ENCODE results near the gene ST7. TPM values are rescaled to one million over a fixed set of nuclear protein-coding genes. Genes with fewer than 3 reads are reported as not detected.

Gene ST7
- total and polyA plus RNA-seq, 2 of the 8 experiments (the other 6 are each of a cell fraction or from before 2014, with no cell fraction given) = 16.3 to 18.0 TPM

DNA sequence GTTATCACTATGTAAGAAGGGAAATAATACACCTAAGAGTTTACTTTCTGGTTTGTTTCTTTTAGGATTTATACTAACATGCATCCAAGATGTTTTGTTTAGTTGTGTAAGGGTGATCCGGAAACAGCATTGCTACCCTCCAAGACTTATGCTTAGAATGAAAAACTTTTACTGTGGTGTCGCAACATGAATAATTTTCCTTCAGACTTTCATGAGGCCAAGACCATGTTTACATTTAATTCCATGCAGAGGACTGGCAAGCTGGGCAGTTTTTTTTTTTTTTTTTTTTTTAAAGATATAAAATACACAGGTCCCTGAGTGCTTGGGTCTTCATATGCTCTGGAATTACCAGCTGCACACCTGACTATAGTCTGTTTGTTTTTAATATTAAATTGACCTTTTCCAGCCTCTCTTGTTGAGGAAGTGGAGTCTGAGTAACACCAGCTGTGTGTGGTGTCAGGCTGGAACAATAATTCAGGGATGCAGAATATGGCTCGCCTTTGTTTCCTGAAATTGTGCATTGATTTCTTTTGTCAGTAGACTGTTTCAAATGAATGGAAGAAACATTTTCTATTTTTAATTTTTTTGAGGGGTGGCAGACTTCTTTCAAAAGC, 81.7 kb downstream of the ST7 start:
- no peak overlapping the region for H2BK15ac ChIP-seq (ENCODE audit: low read length)
- FAIRE-seq (no peak), DNase-seq (ENCODE audit: low read depth in 1 of 2, low spot score in 2 of 2) (no peak)
- WGBS, 2 experiments (ENCODE audit: extremely low coverage in 1 of 2, insufficient coverage in 1 of 2, insufficient read length in 1 of 2, insufficient replicate concordance in 2 of 2, low coverage in 1 of 2, low lambda C conversion rate in 2 of 2, missing lambda C conversion rate in 1 of 2) = 60% methylated on average over 3 of the region's 3 CpGs; no CpG with 5 or more reads in 1 of the 2 experiments
- no peaks in the 10 kb centered on the region for H3K23me2 ChIP-seq (ENCODE audit: low read depth, low read length)
- no peak overlapping the region for H3K14ac ChIP-seq (ENCODE audit: insufficient read length)
- H4K91ac ChIP-seq (replicated peaks; ENCODE audit: insufficient read length, low read length) = no peak overlapping the region
- H3K79me2 ChIP-seq (ENCODE audit: control insufficient read depth in 1 of 2, insufficient read depth in 2 of 2, low read length in 2 of 2) = no peaks in the 10 kb centered on the region
- no peak overlapping the region for H3K27ac ChIP-seq (ENCODE audit: low read depth, low read length)
- no peak overlapping the region for H3K23ac ChIP-seq (ENCODE audit: insufficient read length)
- ChIA-PET POLR2A (ENCODE audit: partially characterized antibody) (no interaction called here), CTCF (ENCODE audit: partially characterized antibody) (interaction anchor here (0.8 to 1.6 kb wide), 4 partner anchors 9 to 178 kb away, joined by 3 to 6 read pairs (median 3); no protein-coding TSS in a partner anchor)
- H2BK120ac ChIP-seq (replicated peaks; ENCODE audit: low read depth, low read length) = no peak overlapping the region
- no peak overlapping the region for H2BK20ac ChIP-seq (ENCODE audit: low read length)
- no peak overlapping the region for H3K56ac ChIP-seq (replicated peaks; ENCODE audit: insufficient read length, low read depth, low read length)
- H3K36me3 ChIP-seq (ENCODE audit: control insufficient read depth in 2 of 4, insufficient read depth in 4 of 4, low read length in 3 of 4) = no peaks in the 10 kb centered on the region
- H2BK12ac ChIP-seq (ENCODE audit: low read depth, low read length) = no peak overlapping the region
- H4K8ac ChIP-seq (ENCODE audit: extremely low read depth, insufficient read depth, low read length) = no peak overlapping the region
- H3K4me3 ChIP-seq (ENCODE audit: extremely low read depth in 1 of 4, insufficient read depth in 2 of 4, low read depth in 3 of 4, low read length in 4 of 4) = no peak overlapping the region
- no peak overlapping the region for H3K4ac ChIP-seq (replicated peaks; ENCODE audit: insufficient read length, low read depth, low read length)
- no peaks in the 10 kb centered on the region for H4K20me1 ChIP-seq (replicated peaks in 1 of 2; ENCODE audit: control insufficient read depth in 1 of 2, insufficient read depth in 2 of 2, low read length in 2 of 2)
- no peak overlapping the region for H2AK5ac ChIP-seq (ENCODE audit: low read depth, low read length)
- peaks cover 0 to 8% of the 10 kb centered on the region in 2 experiments; a peak in 2 of 4 replicates for H3K9me3 ChIP-seq (ENCODE audit: insufficient read depth in 2 of 2, low read depth in 1 of 2, low read length in 1 of 2)
- H3K18ac ChIP-seq (ENCODE audit: extremely low read depth, low read length) = no peak overlapping the region
- H3K79me1 ChIP-seq (ENCODE audit: low read depth, low read length) = no peaks in the 10 kb centered on the region
- H2BK5ac ChIP-seq (ENCODE audit: low read depth, low read length) = no peak overlapping the region
- no peaks in the 10 kb centered on the region for H3K4me1 ChIP-seq (replicated peaks in 1 of 4; ENCODE audit: control insufficient read depth in 3 of 4, insufficient read depth in 4 of 4, low read length in 3 of 4)
- H3K27me3 ChIP-seq (replicated peaks in 1 of 4; ENCODE audit: control insufficient read depth in 3 of 4, extremely low read depth in 1 of 4, insufficient read depth in 3 of 4, low read length in 3 of 4) = no peaks in the 10 kb centered on the region
- H4K5ac ChIP-seq (ENCODE audit: insufficient read length, low read depth, low read length) = no peak overlapping the region
- H3K9ac ChIP-seq (replicated peaks in 1 of 4; ENCODE audit: extremely low read depth in 1 of 4, low read depth in 3 of 4, low read length in 3 of 4) = no peak overlapping the region
- no peak overlapping the region for H3K4me2 ChIP-seq (ENCODE audit: insufficient read depth in 1 of 2, low read depth in 2 of 2, low read length in 2 of 2)
- H2AFZ ChIP-seq (ENCODE audit: low read length) = no peak overlapping the region
- TF ChIP-seq, protein P1, sequence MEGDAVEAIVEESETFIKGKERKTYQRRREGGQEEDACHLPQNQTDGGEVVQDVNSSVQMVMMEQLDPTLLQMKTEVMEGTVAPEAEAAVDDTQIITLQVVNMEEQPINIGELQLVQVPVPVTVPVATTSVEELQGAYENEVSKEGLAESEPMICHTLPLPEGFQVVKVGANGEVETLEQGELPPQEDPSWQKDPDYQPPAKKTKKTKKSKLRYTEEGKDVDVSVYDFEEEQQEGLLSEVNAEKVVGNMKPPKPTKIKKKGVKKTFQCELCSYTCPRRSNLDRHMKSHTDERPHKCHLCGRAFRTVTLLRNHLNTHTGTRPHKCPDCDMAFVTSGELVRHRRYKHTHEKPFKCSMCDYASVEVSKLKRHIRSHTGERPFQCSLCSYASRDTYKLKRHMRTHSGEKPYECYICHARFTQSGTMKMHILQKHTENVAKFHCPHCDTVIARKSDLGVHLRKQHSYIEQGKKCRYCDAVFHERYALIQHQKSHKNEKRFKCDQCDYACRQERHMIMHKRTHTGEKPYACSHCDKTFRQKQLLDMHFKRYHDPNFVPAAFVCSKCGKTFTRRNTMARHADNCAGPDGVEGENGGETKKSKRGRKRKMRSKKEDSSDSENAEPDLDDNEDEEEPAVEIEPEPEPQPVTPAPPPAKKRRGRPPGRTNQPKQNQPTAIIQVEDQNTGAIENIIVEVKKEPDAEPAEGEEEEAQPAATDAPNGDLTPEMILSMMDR (IDR thresholded peaks at IDR 0.05; ENCODE audit: control extremely low read depth in 1 of 3, insufficient read depth in 1 of 3, low read depth in 1 of 3, low read length in 3 of 3) = no peak
- TF ChIP-seq SP4 (IDR thresholded peaks at IDR 0.05; ENCODE audit: low read length) = no peak
- no peak for TF ChIP-seq SRF (IDR thresholded peaks at IDR 0.05; ENCODE audit: low read depth, low read length)
- TF ChIP-seq TAF7 (optimal IDR thresholded peaks at IDR 0.05; ENCODE audit: borderline replicate concordance, low read depth, low read length) = no peak
- TF ChIP-seq, protein P2, sequence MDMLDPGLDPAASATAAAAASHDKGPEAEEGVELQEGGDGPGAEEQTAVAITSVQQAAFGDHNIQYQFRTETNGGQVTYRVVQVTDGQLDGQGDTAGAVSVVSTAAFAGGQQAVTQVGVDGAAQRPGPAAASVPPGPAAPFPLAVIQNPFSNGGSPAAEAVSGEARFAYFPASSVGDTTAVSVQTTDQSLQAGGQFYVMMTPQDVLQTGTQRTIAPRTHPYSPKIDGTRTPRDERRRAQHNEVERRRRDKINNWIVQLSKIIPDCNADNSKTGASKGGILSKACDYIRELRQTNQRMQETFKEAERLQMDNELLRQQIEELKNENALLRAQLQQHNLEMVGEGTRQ (IDR thresholded peaks at IDR 0.05; ENCODE audit: low read length) = no peak
- TF ChIP-seq SP1 (IDR thresholded peaks at IDR 0.05; ENCODE audit: low read depth, low read length) = no peak

Data from H1 (cell line).